Measurements from ENCODE around the gene CHAF1A. TPM values are rescaled to one million over a fixed set of nuclear protein-coding genes. Genes with fewer than 3 reads are reported as not detected.

Gene CHAF1A
- total RNA-seq, 2 experiments from 2014 or later, result 78.3 to 80.5 TPM

- H3K9me3 Mint-ChIP-seq, result no peaks in the 10 kb centered on the region
- no peak for TF ChIP-seq CTCF (IDR thresholded peaks at IDR 0.05)
- DNase-seq (no peak), ATAC-seq (no peak)
- CTCF ChIA-PET, result no interaction called here
- H3K4me1 Mint-ChIP-seq (ENCODE audit: low read depth), result peaks cover 4% of the 10 kb centered on the region
- peaks cover 44% of the 10 kb centered on the region for H3K36me3 Mint-ChIP-seq (ENCODE audit: low read depth)
- H3K27me3 Mint-ChIP-seq, result no peaks in the 10 kb centered on the region
- H3K27ac Mint-ChIP-seq, result no peak overlapping the region
- intact Hi-C loops (cut with micrococcal nuclease), result no loop called here
- no peak overlapping the region for H3K4me3 Mint-ChIP-seq
- POLR2A ChIA-PET, result interaction anchor here (1.0 to 5.9 kb wide), 4 partner anchors 8 to 125 kb away, joined by 3 to 24 read pairs (median 14); partner anchors contain the start of gene LRG1
Observed at GRCh38 chr19:4415352-4415751, 12.9 kb downstream of the CHAF1A start.

GRCh38 chr19:4416268-4416667 is 13.8 kb downstream of the CHAF1A start:
- intact Hi-C loops (cut with micrococcal nuclease), result no loop called here
- Mint-ChIP-seq H3K36me3 (ENCODE audit: low read depth) (peaks cover 43% of the 10 kb centered on the region), H3K27me3 (no peaks in the 10 kb centered on the region), H3K4me1 (ENCODE audit: low read depth) (peaks cover 4% of the 10 kb centered on the region), H3K9me3 (no peaks in the 10 kb centered on the region), H3K4me3 (no peak overlapping the region), H3K27ac (no peak overlapping the region)
- POLR2A ChIA-PET, result interaction anchor here (1.2 to 5.0 kb wide), 3 partner anchors 8 to 13 kb away, joined by 3 to 24 read pairs (median 6); no protein-coding TSS in a partner anchor
- ATAC-seq (no peak), DNase-seq (no peak)
- TF ChIP-seq CTCF (IDR thresholded peaks at IDR 0.05), result no peak
- CTCF ChIA-PET, result interaction anchor here (0.8 kb wide), 1 partner anchor 12 kb away, joined by 3 read pairs; no protein-coding TSS in a partner anchor

- H3K9me3 Mint-ChIP-seq, result no peaks in the 10 kb centered on the region
- H3K4me3 Mint-ChIP-seq, result no peak overlapping the region
- TF ChIP-seq CTCF (IDR thresholded peaks at IDR 0.05), result no peak
- POLR2A ChIA-PET, result interaction anchor here (1.3 to 4.0 kb wide), 2 partner anchors 11 to 33 kb away, joined by 4 to 24 read pairs; no protein-coding TSS in a partner anchor
- CTCF ChIA-PET, result no interaction called here
- H3K36me3 Mint-ChIP-seq (ENCODE audit: low read depth), result peaks cover 30% of the 10 kb centered on the region
- ATAC-seq (no peak), DNase-seq (no peak)
- H3K27me3 Mint-ChIP-seq, result no peaks in the 10 kb centered on the region
- intact Hi-C loops (cut with micrococcal nuclease), result no loop called here
- peaks cover 2% of the 10 kb centered on the region for H3K4me1 Mint-ChIP-seq (ENCODE audit: low read depth)
- H3K27ac Mint-ChIP-seq, result no peak overlapping the region
Observed at GRCh38 chr19:4423416-4424126, 21.1 kb downstream of the CHAF1A start.

- TF ChIP-seq CTCF (IDR thresholded peaks at IDR 0.05), result no peak
- peaks cover 42% of the 10 kb centered on the region for H3K36me3 Mint-ChIP-seq (ENCODE audit: low read depth)
- H3K27me3 Mint-ChIP-seq, result no peaks in the 10 kb centered on the region
- no peak for DNase-seq
- no peak for ATAC-seq
- intact Hi-C loops (cut with micrococcal nuclease), result no loop called here
- peaks cover 2% of the 10 kb centered on the region for H3K4me1 Mint-ChIP-seq (ENCODE audit: low read depth)
- ChIA-PET CTCF (no interaction called here), POLR2A (no interaction called here)
- H3K4me3 Mint-ChIP-seq, result no peak overlapping the region
- no peak overlapping the region for H3K27ac Mint-ChIP-seq
- H3K9me3 Mint-ChIP-seq, result no peaks in the 10 kb centered on the region
Observed at GRCh38 chr19:4425537-4425936, 23.1 kb downstream of the CHAF1A start.

GRCh38 chr19:4428326-4428975 is 26.0 kb downstream of the CHAF1A start:
- Mint-ChIP-seq H3K36me3 (ENCODE audit: low read depth) (peaks cover 60% of the 10 kb centered on the region), H3K9me3 (no peaks in the 10 kb centered on the region), H3K4me3 (no peak overlapping the region), H3K27me3 (no peaks in the 10 kb centered on the region), H3K27ac (no peak overlapping the region), H3K4me1 (ENCODE audit: low read depth) (no peaks in the 10 kb centered on the region)
- intact Hi-C loops (cut with micrococcal nuclease), result no loop called here
- CTCF ChIA-PET, result no interaction called here
- no peak for ATAC-seq
- no peak for TF ChIP-seq CTCF (IDR thresholded peaks at IDR 0.05)
- no peak for DNase-seq
- POLR2A ChIA-PET, result interaction anchor here (0.7 to 1.6 kb wide), 3 partner anchors 12 to 17 kb away, joined by 3 to 6 read pairs (median 3); no protein-coding TSS in a partner anchor

All from activated CD8-positive, alpha-beta T cell treated with anti-CD3 and anti-CD28 coated beads for 36 hours (primary cell).